MM.1S (cell line): ENCODE results near the gene OR7G2.

ENCODE experiments used
- EZH2 ChIP-seq: fragments of 300-600 bp; sonication (generic); optimal IDR thresholded peaks from 2 replicates; pipeline ENCODE3; 2017; ENCODE audit warnings: low read depth, mild to moderate bottlenecking, antibody characterized with exemption, low read length, mixed read lengths
- TF ChIP-seq, protein P1 (sequence below): fragments of 300-600 bp; sonication (generic); IDR thresholded peaks from 2 replicates; pipeline ENCODE4 v1.5.1; 2016; ENCODE audit warnings: antibody characterized with exemption, low read length, mixed read lengths

DNA sequence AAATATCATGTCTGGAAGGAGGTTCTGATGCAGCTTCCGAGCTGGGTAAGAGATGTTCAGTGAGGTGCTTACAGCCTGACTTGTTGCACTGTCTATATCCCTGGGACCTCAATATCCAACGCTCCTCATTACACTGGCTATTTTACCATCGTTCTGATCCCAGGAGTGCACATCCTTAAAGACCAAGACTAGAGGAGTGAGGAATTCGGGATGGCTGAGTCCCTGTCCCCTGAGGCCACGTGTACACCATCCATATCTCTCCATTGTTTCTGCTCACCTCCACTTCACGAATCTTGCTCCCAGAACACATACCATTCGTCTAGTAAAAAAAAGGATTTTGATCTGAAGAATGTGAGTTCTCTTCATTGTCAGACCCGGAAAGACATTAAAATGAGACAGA, at the start of gene OR7G2:
- TF ChIP-seq, protein P1, sequence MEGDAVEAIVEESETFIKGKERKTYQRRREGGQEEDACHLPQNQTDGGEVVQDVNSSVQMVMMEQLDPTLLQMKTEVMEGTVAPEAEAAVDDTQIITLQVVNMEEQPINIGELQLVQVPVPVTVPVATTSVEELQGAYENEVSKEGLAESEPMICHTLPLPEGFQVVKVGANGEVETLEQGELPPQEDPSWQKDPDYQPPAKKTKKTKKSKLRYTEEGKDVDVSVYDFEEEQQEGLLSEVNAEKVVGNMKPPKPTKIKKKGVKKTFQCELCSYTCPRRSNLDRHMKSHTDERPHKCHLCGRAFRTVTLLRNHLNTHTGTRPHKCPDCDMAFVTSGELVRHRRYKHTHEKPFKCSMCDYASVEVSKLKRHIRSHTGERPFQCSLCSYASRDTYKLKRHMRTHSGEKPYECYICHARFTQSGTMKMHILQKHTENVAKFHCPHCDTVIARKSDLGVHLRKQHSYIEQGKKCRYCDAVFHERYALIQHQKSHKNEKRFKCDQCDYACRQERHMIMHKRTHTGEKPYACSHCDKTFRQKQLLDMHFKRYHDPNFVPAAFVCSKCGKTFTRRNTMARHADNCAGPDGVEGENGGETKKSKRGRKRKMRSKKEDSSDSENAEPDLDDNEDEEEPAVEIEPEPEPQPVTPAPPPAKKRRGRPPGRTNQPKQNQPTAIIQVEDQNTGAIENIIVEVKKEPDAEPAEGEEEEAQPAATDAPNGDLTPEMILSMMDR, result no peak
- no peak for TF ChIP-seq EZH2
